ENCODE measurements around the gene MCRIP1.

The MCRIP1 gene

DNA sequence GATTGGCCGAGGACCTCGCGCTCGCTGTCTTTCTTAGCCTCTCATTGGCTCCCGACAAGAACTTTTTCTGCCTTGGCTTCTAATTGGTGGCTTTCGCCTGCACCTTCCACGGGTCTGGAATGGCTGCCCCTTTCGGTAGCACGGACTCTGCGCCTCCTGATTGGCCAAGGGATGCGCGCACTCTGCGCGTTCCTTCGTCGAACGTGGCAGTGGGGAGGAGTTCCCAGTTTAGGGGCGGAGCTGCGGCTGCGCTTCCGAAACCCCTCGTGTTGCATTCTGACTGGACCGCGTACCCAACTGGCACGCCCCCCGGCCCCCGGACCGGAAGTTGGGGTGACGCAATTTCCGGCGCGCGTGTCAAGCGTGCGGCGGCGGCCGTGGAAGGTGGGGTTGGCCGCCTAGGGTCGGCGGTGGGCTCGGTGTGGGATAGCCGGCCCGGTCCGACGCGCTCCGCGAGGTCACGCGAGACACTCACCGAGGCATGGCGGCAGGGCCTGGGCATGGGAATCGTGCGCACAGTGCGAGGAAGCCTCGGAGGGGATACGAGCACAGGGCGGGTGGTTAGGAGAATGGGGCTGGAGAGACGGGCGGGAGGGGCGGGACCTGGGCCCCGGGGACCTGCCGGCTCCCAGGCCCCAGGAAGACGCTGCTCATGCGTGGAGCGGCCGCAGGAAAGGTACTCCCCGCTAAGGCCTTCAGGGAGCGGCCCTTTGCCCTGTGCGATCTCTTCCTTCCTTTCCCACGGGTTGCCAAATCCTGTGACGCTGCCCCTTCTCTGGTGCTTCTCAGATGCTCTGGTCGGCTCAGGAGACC is 27.9 kb upstream of the MCRIP1 start:
- DNase-seq: peak; percentile 98 to 99

DNA sequence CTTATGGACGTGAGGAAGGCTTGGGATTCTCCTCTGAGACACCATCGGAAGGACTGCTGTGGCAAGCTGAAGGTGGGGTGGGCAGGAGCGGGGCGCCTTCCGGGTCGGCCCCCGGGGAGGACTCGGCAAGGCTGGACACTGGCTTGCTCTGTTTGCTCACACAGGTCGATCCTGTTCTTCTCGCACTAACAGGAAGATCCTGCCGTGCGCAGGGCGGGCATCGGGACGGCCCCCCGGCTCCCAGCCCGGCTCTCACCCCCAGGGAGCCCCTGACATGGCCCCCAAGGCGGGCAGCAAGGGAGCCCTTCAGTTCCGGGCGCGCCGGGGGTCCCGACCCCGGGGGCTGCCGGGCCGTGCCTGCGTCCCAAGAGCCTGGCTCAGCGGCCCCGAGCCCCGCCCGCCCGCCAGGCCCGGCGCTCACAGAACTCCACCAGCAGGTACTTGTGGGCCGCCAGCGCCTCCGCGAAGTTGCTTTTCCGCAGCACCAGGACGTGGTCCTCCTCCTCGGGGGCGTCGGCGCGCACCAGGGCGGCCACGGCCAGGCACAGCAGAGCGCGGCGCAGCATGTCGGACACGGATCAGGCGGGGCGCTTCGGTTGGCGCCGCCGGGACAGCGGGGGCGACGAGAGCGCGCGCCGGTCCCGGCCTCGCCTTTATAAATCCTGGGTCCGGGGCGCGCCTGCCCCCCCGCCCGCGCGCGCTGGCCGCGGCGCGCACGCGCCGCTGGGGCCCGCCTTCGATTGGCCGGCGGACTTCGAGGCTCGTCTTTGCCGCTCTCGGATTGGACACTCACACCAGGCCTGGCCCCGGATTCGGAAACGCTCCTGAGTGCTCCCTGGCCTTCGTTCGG is 27.0 kb upstream of the MCRIP1 start, which contains the start of gene P4HB:
P4HB (minus strand) TSS at position 630 of the 850 bp plus-strand sequence; CDS start at position 566, 64 bp downstream.
- no peak for DNase-seq

DNA sequence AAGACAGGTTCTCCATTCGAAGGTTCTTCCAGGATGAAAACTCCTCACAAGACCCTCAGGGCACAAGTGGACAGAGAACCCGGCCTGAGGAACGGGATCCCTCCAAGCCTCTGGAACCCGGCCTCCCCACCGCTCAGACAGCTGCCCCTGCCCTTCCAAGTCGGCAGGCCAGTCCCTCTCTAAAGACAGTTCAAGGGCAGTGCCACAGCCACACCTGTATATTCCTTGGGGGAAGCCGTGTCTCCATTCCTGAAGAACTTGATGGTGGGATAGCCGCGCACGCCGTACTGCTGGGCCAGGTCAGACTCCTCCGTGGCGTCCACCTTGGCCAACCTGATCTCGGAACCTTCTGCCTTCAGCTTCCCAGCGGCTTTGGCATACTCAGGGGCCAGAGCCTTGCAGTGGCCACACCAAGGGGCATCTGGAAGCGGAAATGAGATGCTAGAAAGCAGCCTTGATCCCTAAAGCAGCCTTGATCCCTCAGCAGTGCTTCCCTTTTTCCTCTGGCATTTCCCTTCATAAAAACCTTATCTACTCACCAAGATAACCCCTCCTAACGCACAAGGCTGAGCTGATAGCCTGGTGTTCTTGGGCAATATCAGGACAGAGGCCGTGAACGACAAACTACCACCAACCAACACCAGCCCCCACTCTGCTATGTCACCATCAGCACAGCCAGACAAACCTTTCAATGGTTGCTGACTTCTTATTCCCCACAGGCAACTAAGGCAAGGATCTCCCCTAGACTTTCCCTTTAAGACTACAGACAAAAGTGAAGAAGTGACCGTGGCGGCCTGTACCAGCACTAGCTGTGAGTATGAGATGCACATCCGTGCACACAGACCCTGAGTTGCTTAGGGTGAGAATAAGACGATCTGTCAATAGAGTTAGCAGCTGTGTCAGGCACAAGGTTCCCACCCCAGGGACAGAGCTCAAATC is 26.1 kb upstream of the MCRIP1 start:
- DNase-seq: no peak

DNA sequence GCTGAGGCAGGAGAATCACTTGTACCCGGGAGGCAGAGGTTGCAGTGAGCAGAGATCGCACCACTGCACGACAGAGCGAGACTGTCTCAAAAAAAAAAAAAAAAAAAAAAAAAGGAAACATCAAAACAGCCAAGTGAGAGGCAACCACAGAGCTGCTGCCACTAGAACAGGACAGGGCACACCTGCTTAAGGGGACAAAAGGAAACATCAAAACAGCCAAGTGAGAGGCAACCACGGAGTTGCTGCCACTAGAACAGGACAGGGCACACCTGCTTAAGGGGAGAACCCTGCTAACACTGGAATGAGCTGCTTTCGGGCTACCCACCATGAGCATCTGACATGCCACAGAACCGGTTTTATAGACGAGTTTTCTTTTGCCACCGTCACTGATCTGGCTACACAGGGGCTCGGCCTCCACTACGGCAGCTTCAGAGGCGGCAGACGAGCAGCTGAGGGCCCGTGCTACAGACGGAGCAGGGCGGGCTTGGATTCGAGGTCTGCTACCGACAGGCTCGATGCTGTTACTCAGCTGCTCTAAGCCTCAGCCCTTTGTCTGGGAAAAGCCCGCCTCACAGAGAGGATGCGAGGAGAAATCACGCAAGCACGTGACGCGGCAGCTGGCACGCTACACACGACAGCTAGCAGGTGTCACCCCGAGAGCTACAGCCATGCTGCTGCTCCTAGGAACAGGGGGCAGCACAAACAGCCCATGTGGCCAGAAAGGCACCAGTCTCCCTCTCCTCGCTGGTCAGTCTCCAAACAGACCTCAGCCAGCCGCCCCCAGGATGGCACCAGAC is 25.3 kb upstream of the MCRIP1 start:
- DNase-seq: no peak

DNA sequence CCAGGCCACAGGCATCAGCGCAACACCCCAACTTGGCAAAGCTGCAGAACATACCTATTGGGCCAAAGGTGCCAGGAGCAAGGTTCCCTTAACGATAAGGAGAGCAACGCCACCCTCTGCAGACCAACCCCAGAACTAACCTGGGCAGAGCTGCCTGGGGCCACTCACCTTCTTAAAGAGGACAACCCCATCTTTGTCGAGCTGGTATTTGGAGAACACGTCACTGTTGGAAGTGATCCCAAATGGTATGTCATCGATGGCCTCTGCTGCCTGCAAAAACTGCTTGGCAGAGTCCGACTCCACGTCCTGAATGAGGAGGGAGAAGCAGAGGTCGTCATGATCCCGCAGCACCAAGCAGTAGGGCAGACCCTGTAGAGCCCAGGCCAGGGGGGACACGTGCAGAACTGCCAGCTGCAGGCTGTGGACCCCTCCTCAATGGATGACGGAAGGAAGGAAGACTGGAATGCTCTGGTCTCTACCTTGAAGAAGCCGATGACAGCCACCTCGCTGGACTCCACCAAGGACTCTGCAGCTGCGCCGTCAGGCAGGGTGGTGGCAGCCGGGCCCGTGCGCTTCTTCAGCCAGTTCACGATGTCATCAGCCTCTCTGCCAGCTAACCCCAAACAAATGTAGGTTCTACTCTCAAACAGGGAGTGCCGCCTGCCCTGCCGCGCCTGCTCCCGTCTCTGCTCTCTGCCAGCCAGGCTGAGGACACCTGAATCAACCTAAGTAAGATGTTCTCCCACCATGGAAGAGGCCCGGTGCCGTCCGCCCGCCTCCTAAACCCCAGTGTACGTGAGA is 22.1 kb upstream of the MCRIP1 start:
- DNase-seq: no peak

DNA sequence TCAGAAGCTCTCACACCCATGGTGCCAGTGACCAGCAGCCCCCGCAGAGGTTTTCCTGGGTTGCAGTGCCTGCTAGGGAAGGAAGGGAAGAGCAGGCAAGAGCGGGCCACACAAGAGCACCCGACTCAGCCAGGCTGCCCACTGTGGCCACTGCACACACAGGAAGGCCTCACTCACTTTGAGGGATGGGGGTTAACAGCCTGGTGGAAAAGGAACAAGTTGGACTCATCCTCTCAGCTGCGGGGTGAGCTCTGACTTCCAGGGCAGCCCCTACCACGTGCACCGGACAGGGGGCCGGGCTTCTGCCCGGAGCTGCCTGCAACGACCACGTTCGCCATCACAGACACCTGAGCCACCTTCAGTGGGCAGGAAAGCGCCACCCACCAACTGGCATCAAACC is 19.1 kb upstream of the MCRIP1 start:
- no peak for DNase-seq

DNA sequence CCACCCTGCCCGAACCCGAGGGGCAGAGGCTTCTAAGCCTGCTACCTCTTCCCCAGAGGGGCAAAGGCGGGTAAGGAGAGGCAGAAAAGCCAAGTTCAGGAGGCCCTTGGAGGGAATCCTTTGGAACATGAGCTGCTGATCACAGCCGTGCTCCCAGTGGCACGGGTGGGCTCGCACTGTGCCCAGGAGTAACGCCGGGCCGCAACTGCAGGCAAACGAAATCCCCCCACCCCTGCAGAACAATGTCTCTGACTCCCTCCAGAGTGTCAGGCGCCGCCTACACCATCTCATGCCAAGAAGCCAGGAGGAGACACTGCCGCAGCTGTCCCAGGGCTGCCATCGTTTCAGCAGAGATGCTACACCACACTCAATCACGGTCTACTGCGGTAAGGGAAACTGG is 18.3 kb upstream of the MCRIP1 start:
- DNase-seq: no peak

DNA sequence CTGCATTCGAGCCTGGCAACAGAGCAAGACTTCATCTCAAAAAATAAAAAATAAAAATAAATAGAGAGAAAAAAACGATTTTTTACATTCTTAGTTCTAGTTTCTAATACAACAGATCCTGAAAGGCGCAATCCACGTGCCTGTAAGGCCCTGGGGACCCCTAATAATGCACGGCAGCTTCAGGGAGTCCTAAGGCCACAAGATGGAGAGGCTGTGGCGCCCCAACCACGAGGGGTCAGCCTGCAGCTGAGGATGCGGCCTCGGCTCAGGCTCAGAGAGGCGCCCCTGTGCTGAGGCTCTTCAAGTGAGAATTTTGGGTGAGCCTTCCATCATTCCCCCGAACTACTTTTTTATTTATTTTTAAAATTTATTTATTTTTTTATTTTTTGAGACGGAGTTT is 16.4 kb upstream of the MCRIP1 start:
- DNase-seq: no peak

DNA sequence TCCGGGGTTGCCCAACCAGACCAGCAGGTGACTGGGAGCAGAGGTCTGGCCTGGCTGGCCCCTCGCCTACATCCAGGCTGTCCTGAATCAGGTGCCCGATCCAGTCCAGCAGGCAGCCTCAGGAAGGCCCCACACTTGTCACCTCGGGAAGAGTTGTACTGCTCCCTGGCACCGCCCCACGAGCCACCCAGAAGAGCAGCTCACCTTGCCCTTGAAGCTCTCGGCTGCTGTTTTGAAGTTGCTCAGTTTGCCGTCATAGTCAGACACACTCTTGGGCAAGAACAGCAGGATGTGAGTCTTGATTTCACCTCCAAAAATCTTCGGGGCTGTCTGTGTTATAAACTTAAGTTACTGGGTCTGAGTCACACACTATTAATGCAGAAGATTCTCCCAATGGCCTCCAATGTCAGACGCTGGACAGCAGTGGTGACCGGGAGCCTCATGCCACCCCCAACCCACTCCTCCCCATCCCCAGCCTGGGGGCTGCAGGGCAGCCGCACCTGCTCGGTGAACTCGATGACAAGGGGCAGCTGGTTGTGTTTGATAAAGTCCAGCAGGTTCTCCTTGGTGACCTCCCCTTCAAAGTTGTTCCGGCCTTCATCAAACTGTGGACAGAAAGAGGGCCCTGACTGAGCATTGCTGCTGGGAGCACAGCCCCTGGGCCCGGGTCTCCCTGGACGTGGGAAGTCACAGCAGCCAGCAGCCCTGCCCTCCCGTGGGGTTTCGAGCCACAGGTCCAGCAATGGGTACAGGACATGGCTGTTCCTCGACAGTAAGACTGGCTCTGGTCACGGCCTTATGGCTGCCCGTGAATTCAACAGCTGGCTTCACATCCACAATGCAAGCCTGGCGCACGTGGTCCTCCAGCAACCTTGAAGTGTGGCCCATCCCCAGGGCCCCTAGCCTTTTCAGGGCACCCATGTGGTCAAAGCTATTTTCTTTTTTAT is 13.9 kb upstream of the MCRIP1 start:
- no peak for DNase-seq

DNA sequence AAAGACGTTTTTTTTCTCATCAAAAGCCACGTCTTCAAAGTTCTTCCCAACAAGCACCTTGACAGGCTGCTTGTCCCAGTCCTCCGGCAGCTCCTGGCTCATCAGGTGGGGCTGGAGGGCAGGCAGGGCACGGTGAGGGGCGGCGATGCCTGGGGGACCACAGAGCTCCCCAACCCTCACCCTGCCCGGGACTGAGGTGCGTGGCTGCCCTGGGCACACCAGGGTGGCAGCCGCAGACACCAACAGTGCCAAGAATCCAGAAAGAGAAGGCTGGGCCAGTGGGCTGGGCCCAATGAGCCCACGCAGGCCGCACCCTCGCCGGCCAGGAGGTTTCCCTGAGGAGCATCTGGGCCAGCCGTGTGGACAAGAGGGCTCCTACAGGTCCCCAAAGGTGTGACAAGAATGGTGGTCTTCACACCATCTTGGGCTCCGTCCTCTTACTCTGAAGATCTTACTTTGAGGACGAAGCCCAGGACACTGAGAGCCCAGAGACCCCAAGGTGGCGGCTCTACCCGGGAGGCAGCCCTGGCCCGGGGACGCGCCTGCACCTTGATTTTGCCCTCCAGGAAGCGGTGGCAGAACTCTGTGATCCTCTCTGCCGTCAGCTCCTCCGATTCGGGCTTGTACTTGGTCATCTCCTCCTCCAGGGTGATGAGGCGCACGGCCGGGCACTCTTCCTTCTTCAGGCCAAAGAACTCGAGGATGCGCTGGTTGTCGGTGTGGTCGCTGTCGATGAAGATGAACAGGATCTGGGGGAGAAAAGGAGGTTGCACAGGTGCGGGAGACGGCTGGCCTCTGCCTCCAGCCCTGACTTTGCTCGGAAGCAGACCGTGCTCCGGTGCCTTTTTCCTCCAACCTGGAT is 13.0 kb upstream of the MCRIP1 start:
- DNase-seq: no peak

DNA sequence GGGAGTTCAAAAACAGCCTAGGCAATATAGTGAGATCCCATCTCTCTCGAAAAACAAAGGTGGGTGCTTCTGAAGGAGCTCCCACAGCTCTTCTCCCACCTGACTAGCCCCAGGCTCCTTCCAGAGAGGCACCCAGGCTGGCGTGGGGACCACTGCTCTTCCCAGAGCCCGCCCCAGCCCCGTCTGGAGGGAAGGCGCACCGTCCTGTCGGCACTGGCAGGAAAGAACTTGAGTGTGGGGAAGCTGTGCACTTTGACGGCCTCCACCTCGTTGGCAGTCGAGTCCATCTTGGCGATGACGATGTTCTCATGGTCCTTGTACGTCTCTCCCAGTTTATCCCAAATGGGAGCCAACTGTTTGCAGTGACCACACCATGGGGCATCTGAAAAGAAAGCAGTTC is 12.3 kb upstream of the MCRIP1 start:
- no peak for DNase-seq

DNA sequence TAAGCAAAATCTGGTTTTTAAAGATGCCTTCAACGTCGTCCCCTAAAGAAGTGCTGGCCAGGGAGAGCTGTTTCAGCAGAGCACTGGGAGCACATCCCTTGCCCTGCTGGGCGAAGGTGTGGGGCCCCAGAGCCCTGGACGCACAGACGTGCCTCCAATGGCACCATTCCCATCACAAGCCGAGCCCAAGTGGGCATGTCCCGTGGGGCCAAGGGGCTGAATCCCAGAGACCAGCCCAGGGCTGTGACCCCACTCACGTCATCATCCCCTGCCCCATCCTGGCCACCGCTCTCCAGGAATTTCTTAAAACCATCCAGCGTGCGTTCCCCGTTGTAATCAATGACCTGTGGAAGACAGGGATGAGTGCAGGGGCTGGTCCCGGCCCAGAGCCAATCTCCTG is 11.8 kb upstream of the MCRIP1 start:
- no peak for DNase-seq

DNA sequence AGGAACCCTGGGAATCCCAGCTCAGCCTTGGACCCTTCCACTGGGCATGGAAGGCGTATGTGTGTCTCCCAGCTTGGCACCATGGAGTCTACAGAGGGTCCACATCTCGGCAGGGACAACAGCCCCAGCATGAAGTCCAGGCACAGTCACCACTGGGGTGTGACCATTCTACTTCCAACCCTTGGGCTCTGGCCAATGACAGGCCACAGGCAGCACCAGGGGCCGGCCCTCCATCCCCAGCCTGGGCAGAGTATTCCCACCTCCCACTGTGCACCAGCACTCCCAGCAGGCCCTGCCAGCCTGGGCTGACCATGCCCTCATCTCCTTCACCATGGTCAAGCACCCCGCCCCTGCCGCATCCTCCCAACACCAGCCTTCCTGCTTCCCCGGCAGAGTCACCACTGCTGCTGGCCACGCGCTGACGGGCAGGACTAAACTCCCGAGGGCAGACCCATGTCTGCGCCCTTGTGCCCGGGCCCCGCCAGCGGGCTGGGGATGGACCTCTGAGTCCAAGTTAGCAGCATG is 11.3 kb upstream of the MCRIP1 start:
- DNase-seq: no peak

DNA sequence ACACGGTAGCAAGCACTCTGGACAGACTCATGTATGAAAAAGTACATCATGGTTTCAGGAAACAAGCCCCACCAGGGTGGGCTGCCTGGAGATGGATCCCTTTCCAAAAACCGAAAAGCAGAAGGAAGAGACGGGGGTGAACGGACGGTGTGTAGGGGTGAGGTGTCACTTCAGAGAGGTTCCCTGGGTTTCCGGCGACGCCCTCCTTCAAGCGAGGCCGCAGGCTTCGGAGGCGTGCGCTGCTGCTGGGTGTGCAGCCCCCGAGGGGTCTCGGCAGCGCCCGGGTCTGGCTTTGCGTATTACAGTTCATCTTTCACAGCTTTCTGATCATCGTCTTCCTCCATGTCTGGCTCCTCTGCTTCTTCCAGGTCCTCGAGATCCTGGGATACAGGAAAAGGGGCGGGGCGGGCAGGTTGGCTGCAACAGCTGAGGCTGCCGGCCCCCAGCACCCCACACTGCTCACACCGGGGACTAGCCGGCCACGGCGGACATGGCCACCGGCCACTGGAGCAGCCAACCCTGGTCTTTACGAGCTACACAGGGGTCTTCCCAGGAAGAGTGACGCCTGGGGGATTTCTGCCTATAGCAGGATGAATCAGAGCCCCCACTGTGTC is 10.7 kb upstream of the MCRIP1 start:
- DNase-seq: no peak

DNA sequence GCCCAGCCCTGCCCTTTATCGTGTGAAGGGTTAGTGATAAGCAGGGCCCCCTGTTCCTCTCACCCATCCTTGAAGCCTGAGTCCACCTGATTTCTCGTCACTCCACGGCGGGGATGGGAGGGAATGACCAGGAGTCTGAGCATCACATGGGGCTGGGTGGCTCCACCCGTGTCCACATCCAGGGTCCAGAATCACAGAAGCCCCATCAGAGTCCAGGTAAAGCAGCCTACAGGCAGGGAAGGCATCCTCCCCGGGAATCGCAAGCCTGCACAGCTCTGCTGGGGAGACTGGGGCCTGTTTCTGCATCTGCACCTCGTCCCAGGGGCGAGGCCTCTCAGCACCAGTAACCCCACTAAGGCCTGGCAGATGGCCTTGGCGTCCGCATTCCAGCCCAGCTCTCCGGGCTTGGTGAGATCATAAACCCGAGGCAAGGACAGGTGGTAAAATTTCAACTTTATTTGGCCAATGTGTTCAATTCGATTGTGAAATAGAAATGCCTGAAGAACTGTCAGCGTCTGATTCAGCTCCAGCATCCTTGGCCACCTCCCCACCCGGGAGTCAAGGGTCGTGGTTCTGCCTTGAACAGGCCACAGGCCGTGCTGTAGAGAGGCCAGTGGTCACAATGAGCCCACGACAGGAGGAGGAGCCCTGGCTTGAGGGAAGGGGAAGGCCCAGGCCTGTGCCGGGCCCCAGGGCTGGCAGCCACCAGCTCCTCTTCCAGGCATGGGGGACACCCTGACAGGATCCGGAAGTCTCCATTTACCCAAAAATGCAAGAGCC is 9.8 kb upstream of the MCRIP1 start:
- DNase-seq: no peak

DNA sequence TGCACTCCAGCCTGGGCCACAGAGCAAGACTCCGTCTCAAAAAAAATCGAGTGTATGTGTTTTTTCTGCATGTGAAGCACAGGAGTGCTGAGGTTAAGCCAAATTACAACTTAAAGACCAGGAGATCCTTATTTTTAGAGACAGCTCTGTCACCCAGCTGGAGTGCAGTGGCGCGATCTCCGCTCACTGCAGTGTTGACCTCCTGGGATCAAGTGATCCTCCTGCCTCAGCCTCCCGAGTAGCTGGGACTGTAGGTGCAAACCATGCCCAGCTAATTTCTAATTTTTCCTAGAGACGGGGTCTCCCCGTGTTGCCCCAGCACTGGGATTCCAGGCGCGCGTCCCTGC is 9.3 kb upstream of the MCRIP1 start:
- no peak for DNase-seq

DNA sequence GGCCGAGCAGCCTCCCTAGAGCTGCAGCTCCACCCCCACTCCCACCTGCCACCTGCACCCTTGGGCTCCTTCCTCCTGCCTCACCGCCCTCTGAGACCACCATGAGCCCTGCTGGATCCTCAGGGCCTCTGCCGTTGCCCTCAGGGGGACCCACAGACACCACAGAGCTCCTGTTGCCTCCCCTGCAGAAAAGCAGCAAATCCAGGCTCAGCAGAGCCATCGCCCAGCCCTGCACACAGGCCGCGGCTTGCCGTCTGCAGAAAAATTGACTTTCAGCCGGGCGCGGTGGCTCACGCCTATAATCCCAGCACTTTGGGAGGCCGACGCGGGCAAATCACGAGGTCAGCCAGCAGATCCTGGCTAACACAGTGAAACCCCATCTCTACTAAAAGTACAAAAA is 8.8 kb upstream of the MCRIP1 start:
- DNase-seq: no peak
